HepG2 (cell line): ENCODE results near the gene PSD. TPM values are rescaled to one million over a fixed set of nuclear protein-coding genes. Genes with fewer than 3 reads are reported as not detected.

ENCODE experiments used
- AGO2 ChIP-seq: fragments of 200-400 bp; formaldehyde crosslinking; optimal IDR thresholded peaks from 2 replicates; pipeline ENCODE3; 2017; ENCODE audit warnings: mild to moderate bottlenecking, low read depth, low read length, moderate library complexity
- BCL6 ChIP-seq: IDR thresholded peaks from 2 replicates; pipeline ENCODE4 v1.6.1; 2016; ENCODE audit warnings: missing genetic modification reagents, missing compliant biosample characterization
- FOSL2 ChIP-seq: sonication (generic); formaldehyde crosslinking; IDR thresholded peaks from 2 replicates; pipeline ENCODE4 v1.4.0; 2020; ENCODE audit warnings: missing genetic modification reagents
- FOXK1 ChIP-seq: sonication (generic); formaldehyde crosslinking; IDR thresholded peaks from 2 replicates; pipeline ENCODE4 v1.4.0; 2020; ENCODE audit warnings: low read depth, missing genetic modification reagents, borderline replicate concordance
- NFIC ChIP-seq: IDR thresholded peaks from 2 replicates; pipeline ENCODE4 v1.6.1; 2012; ENCODE audit warnings: mild to moderate bottlenecking, low read length, inconsistent platforms
- PRDM15 ChIP-seq: sonication (generic); formaldehyde crosslinking; IDR thresholded peaks from 2 replicates; pipeline ENCODE4 v1.4.0; 2020; ENCODE audit warnings: missing genetic modification reagents
- RCOR2 ChIP-seq: IDR thresholded peaks from 2 replicates; pipeline ENCODE4 v1.6.1; 2016; ENCODE audit warnings: missing biosample characterization, missing genetic modification reagents
- XBP1 ChIP-seq: sonication (generic); formaldehyde crosslinking; IDR thresholded peaks from 2 replicates; pipeline ENCODE4 v1.5.0; 2020; ENCODE audit warnings: missing genetic modification reagents
- ZBTB14 ChIP-seq: sonication (generic); formaldehyde crosslinking; IDR thresholded peaks from 2 replicates; pipeline ENCODE4 v1.4.0; 2020; ENCODE audit warnings: missing genetic modification reagents
- ZBTB21 ChIP-seq: sonication (generic); formaldehyde crosslinking; IDR thresholded peaks from 2 replicates; pipeline ENCODE4 v1.4.0; 2020; ENCODE audit warnings: missing genetic modification reagents
- ZNF274 ChIP-seq: sonication (generic); formaldehyde crosslinking; IDR thresholded peaks from 2 replicates; pipeline ENCODE4 v1.5.1; 2020; ENCODE audit warnings: mild to moderate bottlenecking, missing genetic modification reagents
- ZNF577 ChIP-seq: sonication (generic); formaldehyde crosslinking; IDR thresholded peaks from 2 replicates; pipeline ENCODE4 v1.4.0; 2020; ENCODE audit warnings: mild to moderate bottlenecking, low read depth, missing genetic modification reagents, borderline replicate concordance
- ZNF879 ChIP-seq: sonication (generic); formaldehyde crosslinking; IDR thresholded peaks from 2 replicates; pipeline ENCODE4 v1.8.1; 2023; ENCODE audit warnings: missing genetic modification reagents
- polyA plus RNA-seq, 8 experiments: library from polyadenylated mRNA; depleted of rRNA in 3 of 8; stranded (reverse) in 7 of 8; unstranded in 1 of 8; fragments of >200 nt; fragmentation: Illumina TruSeq in 4 of 8; extraction: Trizol in 4 of 8; gene quantifications; 2 replicates each; pipeline versions ENCODE4 v1.2.1 to v1.2.3, GENCODE V29; 2011 to 2016; ENCODE audit warnings: low read depth in 4 of 8, missing spikeins in 1 of 8, mixed read lengths in 1 of 8; ENCODE audit not compliant: insufficient read depth in 1 of 8
- total RNA-seq, 5 experiments: library from RNA; depleted of rRNA; stranded (reverse); fragments of >200 nt; fragmentation: Illumina TruSeq; extraction: Trizol; gene quantifications; 2 replicates each; pipeline ENCODE4 v1.2.3, GENCODE V29; 2016; ENCODE audit warnings: low read depth in 1 of 5
- TF ChIP-seq, protein P1 (sequence below): sonication (generic); formaldehyde crosslinking; IDR thresholded peaks from 2 replicates; pipeline ENCODE4 v1.8.1; 2023; ENCODE audit warnings: mild to moderate bottlenecking, missing genetic modification reagents
- TF ChIP-seq, protein P2 (sequence below): sonication (generic); formaldehyde crosslinking; conservative IDR thresholded peaks from 2 replicates; pipeline ENCODE4 v1.4.0; 2020; ENCODE audit warnings: mild to moderate bottlenecking, missing genetic modification reagents, moderate library complexity

Gene PSD
- total and polyA plus RNA-seq, 2 of the 13 experiments (the other 11 are each of a cell fraction or from before 2014, with no cell fraction given), result 0.35 to 0.58 TPM

GRCh38 chr10:102420714-102421506, 2.3 kb upstream of the PSD start, which contains the start of gene FBXL15 (continued):
- TF ChIP-seq BCL6 (CRISPR knock-in tag) (peak; percentile 34; the same call in 1 of the 2 replicates), NFIC (no peak), ZNF274 (0 out of 2 replicates have a peak, but pooled peaks have one; percentile 14), RCOR2 (peak; percentile 33; the same call in 1 of the 2 replicates), ZNF879 (CRISPR knock-in tag) (no peak), FOXK1 (CRISPR knock-in tag) (peak; percentile 90), ZBTB21 (CRISPR knock-in tag) (peak; percentile 33; the same call in 1 of the 2 replicates), AGO2 (peak; percentile 37), PRDM15 (CRISPR knock-in tag) (peak; percentile 70; the same call in 1 of the 2 replicates), ZNF577 (CRISPR knock-in tag) (no peak), ZBTB14 (CRISPR knock-in tag) (peak; percentile 77), FOSL2 (CRISPR knock-in tag) (peak; percentile 49; the same call in 1 of the 2 replicates), XBP1 (CRISPR knock-in tag) (no peak)
- TF ChIP-seq, protein P1, sequence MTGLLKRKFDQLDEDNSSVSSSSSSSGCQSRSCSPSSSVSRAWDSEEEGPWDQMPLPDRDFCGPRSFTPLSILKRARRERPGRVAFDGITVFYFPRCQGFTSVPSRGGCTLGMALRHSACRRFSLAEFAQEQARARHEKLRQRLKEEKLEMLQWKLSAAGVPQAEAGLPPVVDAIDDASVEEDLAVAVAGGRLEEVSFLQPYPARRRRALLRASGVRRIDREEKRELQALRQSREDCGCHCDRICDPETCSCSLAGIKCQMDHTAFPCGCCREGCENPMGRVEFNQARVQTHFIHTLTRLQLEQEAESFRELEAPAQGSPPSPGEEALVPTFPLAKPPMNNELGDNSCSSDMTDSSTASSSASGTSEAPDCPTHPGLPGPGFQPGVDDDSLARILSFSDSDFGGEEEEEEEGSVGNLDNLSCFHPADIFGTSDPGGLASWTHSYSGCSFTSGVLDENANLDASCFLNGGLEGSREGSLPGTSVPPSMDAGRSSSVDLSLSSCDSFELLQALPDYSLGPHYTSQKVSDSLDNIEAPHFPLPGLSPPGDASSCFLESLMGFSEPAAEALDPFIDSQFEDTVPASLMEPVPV (CRISPR knock-in tag), result 0 out of 2 replicates have a peak, but pooled peaks have one; percentile 59
- TF ChIP-seq, protein P2, sequence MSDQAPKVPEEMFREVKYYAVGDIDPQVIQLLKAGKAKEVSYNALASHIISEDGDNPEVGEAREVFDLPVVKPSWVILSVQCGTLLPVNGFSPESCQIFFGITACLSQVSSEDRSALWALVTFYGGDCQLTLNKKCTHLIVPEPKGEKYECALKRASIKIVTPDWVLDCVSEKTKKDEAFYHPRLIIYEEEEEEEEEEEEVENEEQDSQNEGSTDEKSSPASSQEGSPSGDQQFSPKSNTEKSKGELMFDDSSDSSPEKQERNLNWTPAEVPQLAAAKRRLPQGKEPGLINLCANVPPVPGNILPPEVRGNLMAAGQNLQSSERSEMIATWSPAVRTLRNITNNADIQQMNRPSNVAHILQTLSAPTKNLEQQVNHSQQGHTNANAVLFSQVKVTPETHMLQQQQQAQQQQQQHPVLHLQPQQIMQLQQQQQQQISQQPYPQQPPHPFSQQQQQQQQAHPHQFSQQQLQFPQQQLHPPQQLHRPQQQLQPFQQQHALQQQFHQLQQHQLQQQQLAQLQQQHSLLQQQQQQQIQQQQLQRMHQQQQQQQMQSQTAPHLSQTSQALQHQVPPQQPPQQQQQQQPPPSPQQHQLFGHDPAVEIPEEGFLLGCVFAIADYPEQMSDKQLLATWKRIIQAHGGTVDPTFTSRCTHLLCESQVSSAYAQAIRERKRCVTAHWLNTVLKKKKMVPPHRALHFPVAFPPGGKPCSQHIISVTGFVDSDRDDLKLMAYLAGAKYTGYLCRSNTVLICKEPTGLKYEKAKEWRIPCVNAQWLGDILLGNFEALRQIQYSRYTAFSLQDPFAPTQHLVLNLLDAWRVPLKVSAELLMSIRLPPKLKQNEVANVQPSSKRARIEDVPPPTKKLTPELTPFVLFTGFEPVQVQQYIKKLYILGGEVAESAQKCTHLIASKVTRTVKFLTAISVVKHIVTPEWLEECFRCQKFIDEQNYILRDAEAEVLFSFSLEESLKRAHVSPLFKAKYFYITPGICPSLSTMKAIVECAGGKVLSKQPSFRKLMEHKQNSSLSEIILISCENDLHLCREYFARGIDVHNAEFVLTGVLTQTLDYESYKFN, result peak; percentile 49
